ENCODE results near the gene MNAT1. TPM values are rescaled to one million over a fixed set of nuclear protein-coding genes. Genes with fewer than 3 reads are reported as not detected.

Gene MNAT1
- total and polyA plus RNA-seq, 4 donors, result 16.7 to 85.5 (median 21.6) TPM

DNA sequence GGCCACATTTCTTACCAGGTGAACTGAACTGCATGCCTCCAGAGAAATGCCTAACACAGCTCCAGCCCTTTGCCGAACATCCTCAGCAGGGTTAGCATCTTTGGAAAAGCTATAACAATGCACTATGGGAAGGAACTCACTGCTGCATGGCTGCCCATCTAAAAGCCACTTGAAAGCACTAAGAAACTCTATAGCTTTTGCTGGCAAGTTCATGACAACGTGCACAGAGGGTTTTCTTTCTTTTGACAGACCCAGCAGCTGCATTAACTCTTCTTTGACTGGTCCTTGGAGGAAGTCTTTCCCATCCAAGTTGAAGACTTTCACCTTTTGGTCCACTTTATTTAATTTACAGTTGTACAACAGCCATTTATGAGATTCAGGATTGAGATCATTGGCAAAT is 241.0 kb downstream of the MNAT1 start:
- Histone ChIP-seq H3K36me3 (ENCODE audit: control insufficient read depth in 4 of 4, insufficient read depth in 4 of 4, low read length in 4 of 4) (peaks cover 2 to 8% (median 5%) of the 10 kb centered on the region in 4 donors), H3K9ac (ENCODE audit: insufficient read depth in 1 of 2, low read length in 2 of 2) (no peak overlapping the region), H3K9me3 (ENCODE audit: control insufficient read depth in 4 of 4, insufficient read depth in 3 of 4, low read length in 3 of 4) (no peaks in the 10 kb centered on the region), H3K27me3 (ENCODE audit: control insufficient read depth in 3 of 3, insufficient read depth in 3 of 3, low read length in 2 of 3) (no peaks in the 10 kb centered on the region), H3K4me1 (ENCODE audit: control insufficient read depth in 5 of 5, insufficient read depth in 5 of 5, low read length in 5 of 5) (peaks cover 0 to 22% (median 0%) of the 10 kb centered on the region in 5 donors), H3K27ac (ENCODE audit: low read depth in 1 of 2, low read length in 1 of 2) (peak overlapping the region in 1 of 2 donors; percentile 30), H3K4me3 (no peak overlapping the region)
- TF ChIP-seq, protein P1, sequence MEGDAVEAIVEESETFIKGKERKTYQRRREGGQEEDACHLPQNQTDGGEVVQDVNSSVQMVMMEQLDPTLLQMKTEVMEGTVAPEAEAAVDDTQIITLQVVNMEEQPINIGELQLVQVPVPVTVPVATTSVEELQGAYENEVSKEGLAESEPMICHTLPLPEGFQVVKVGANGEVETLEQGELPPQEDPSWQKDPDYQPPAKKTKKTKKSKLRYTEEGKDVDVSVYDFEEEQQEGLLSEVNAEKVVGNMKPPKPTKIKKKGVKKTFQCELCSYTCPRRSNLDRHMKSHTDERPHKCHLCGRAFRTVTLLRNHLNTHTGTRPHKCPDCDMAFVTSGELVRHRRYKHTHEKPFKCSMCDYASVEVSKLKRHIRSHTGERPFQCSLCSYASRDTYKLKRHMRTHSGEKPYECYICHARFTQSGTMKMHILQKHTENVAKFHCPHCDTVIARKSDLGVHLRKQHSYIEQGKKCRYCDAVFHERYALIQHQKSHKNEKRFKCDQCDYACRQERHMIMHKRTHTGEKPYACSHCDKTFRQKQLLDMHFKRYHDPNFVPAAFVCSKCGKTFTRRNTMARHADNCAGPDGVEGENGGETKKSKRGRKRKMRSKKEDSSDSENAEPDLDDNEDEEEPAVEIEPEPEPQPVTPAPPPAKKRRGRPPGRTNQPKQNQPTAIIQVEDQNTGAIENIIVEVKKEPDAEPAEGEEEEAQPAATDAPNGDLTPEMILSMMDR (IDR thresholded peaks at IDR 0.05; ENCODE audit: control extremely low read depth, extremely low read depth), result no peak
- DNase-seq (no peak), ATAC-seq (ENCODE audit: insufficient read depth, low FRiP score) (no peak)
- WGBS, 2 donors, result 53 to 71% methylated on average over 2 of the region's 2 CpGs

DNA sequence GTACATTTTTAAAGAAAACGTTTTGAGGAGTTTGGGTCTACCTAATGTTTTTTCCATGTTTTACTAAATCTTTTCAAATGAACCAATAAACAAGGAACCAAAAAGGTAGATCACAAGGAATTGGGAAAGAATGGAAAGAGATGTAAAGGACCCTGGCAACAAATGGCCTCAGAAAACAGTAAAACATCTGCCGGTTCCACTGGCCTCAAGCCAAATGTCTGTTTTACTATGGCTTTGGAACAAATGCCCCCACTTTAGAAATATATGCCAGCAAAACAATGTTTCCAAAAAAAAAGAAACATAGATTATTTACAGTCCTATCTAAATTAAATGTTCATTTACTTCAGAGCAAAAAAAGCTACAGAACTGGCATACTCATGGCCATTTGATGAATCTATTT is 243.3 kb downstream of the MNAT1 start:
- WGBS, 2 donors, result 54 to 79% methylated on average over 2 of the region's 2 CpGs
- Histone ChIP-seq H3K27ac (ENCODE audit: low read depth in 1 of 2, low read length in 1 of 2) (no peak overlapping the region), H3K36me3 (ENCODE audit: control insufficient read depth in 4 of 4, insufficient read depth in 4 of 4, low read length in 4 of 4) (peaks cover 2 to 8% (median 5%) of the 10 kb centered on the region in 4 donors), H3K9ac (ENCODE audit: insufficient read depth in 1 of 2, low read length in 2 of 2) (no peak overlapping the region), H3K27me3 (ENCODE audit: control insufficient read depth in 3 of 3, insufficient read depth in 3 of 3, low read length in 2 of 3) (no peaks in the 10 kb centered on the region), H3K4me3 (no peak overlapping the region), H3K9me3 (ENCODE audit: control insufficient read depth in 4 of 4, insufficient read depth in 3 of 4, low read length in 3 of 4) (no peaks in the 10 kb centered on the region), H3K4me1 (ENCODE audit: control insufficient read depth in 5 of 5, insufficient read depth in 5 of 5, low read length in 5 of 5) (peaks cover 0 to 27% (median 5%) of the 10 kb centered on the region in 5 donors)
- TF ChIP-seq, protein P1 (IDR thresholded peaks at IDR 0.05; ENCODE audit: control extremely low read depth, extremely low read depth), result no peak
- DNase-seq, result no peak
- no peak for ATAC-seq (ENCODE audit: insufficient read depth, low FRiP score)

DNA sequence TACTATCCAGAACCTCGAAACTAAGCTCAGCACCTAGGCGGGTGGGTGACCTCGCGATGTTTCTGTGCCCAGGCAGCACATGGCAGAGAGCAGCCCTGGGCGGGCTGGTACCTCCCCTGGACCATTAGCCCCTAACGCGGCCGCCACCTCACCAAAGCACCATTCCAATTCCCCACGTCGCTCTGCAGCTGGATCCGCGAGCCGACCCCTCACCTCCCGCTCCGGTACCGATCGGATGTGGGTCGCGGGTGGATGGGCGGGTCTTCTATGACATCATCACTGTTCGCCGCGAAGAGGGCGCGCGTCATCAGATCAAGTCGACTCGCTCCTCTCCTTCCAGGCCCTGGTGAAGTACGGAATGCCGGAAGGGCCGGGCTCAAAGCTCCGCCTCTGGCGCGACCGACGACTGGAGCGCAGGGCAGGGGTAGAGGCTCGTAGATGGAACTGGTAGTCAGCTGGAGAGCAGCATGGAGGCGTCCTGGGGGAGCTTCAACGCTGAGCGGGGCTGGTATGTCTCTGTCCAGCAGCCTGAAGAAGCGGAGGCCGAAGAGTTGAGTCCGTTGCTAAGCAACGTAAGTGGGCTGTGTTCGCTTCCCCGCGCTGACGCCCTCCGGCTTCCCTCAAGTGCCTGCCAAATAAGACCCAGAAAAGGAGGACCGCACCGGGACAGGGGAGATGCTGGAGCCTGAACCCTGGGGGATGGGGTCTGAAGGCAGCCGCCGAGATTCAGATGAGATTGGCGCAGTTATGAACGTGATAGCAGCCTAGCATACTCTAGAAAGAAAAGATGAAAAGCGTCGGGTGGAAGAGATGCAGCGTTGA is 246.5 kb downstream of the MNAT1 start, which contains the start of the genes SLC38A6 and TRMT5:
SLC38A6 (plus strand) TSS at position 435 of the 822 bp plus-strand sequence; CDS start at position 468, 33 bp downstream.
TRMT5 (minus strand) TSS at position 269 of the 822 bp plus-strand sequence; CDS start at position 163, 106 bp downstream.
- 0% methylated on average over 59 of the region's 59 CpGs for WGBS, 2 donors
- Histone ChIP-seq H3K36me3 (ENCODE audit: control insufficient read depth in 4 of 4, insufficient read depth in 4 of 4, low read length in 4 of 4) (peaks cover 0 to 3% (median under 1%) of the 10 kb centered on the region in 4 donors), H3K4me1 (ENCODE audit: control insufficient read depth in 5 of 5, insufficient read depth in 5 of 5, low read length in 5 of 5) (peaks cover 0 to 21% (median 5%) of the 10 kb centered on the region in 5 donors), H3K9ac (ENCODE audit: insufficient read depth in 1 of 2, low read length in 2 of 2) (peak within 1 kb of the TSS; percentile 85 to 86), H3K4me3 (peak within 1 kb of the TSS; percentile 94), H3K27me3 (ENCODE audit: control insufficient read depth in 3 of 3, insufficient read depth in 3 of 3, low read length in 2 of 3) (no peaks in the 10 kb centered on the region), H3K9me3 (ENCODE audit: control insufficient read depth in 4 of 4, insufficient read depth in 3 of 4, low read length in 3 of 4) (no peaks in the 10 kb centered on the region), H3K27ac (ENCODE audit: low read depth in 1 of 2, low read length in 1 of 2) (peak within 1 kb of the TSS; percentile 68 to 95)
- DNase-seq (peak; percentile 96 to 97 (median 96)), ATAC-seq (ENCODE audit: insufficient read depth, low FRiP score) (peak; percentile 94)
- TF ChIP-seq, protein P1 (IDR thresholded peaks at IDR 0.05; ENCODE audit: control extremely low read depth, extremely low read depth), result no peak

Measured in lung (tissue), 12 donors.